ENCODE measurements around the gene LRRC75B.
"Not testable (repeated sequence)": the region's sequence is repeated elsewhere in the genome, so short reads cannot be mapped to it uniquely, and the experiment has no call there.

Gene LRRC75B

GRCh38 chr22:24592851-24593558 lies at the start of gene LRRC75B:
TSS of gene LRRC75B (minus strand) at chr22:24593073. CDS start at chr22:24593039, 34 bp downstream.
- in situ Hi-C loops (cut with MboI; ENCODE audit: low pct_unique_long_range_greater_than_20kb, low sequenced_read_pairs, unreplicated experiment), result no loop called here
- no peak for TF ChIP-seq CTCF (IDR thresholded peaks at IDR 0.05; ENCODE audit: extremely low read depth, insufficient read depth, missing control alignments)
- peak; percentile 95 for DNase-seq (ENCODE audit: low spot score)

- DNase-seq (ENCODE audit: low spot score); in situ Hi-C loops (cut with MboI; ENCODE audit: low pct_unique_long_range_greater_than_20kb, low sequenced_read_pairs, unreplicated experiment): not testable (repeated sequence)
Measured at GRCh38 chr22:24642307-24642706, 49.4 kb upstream of the LRRC75B start.

- in situ Hi-C loops (cut with MboI; ENCODE audit: low pct_unique_long_range_greater_than_20kb, low sequenced_read_pairs, unreplicated experiment); DNase-seq (ENCODE audit: low spot score): not testable (repeated sequence)
Measured at GRCh38 chr22:24636513-24636912, 43.6 kb upstream of the LRRC75B start.

GRCh38 chr22:24634776-24635389 lies 42.0 kb upstream of the LRRC75B start:
- DNase-seq (ENCODE audit: low spot score); in situ Hi-C loops (cut with MboI; ENCODE audit: low pct_unique_long_range_greater_than_20kb, low sequenced_read_pairs, unreplicated experiment): not testable (repeated sequence)
- TF ChIP-seq CTCF (IDR thresholded peaks at IDR 0.05; ENCODE audit: extremely low read depth, insufficient read depth, missing control alignments), result peak; percentile 28

GRCh38 chr22:24633231-24634023 lies 40.6 kb upstream of the LRRC75B start:
- DNase-seq (ENCODE audit: low spot score); in situ Hi-C loops (cut with MboI; ENCODE audit: low pct_unique_long_range_greater_than_20kb, low sequenced_read_pairs, unreplicated experiment): not testable (repeated sequence)

- in situ Hi-C loops (cut with MboI; ENCODE audit: low pct_unique_long_range_greater_than_20kb, low sequenced_read_pairs, unreplicated experiment); DNase-seq (ENCODE audit: low spot score): not testable (repeated sequence)
Measured at GRCh38 chr22:24632642-24633041, 39.8 kb upstream of the LRRC75B start.

- DNase-seq (ENCODE audit: low spot score); in situ Hi-C loops (cut with MboI; ENCODE audit: low pct_unique_long_range_greater_than_20kb, low sequenced_read_pairs, unreplicated experiment): not testable (repeated sequence)
Measured at GRCh38 chr22:24631430-24632122, 38.7 kb upstream of the LRRC75B start.

- DNase-seq (ENCODE audit: low spot score); in situ Hi-C loops (cut with MboI; ENCODE audit: low pct_unique_long_range_greater_than_20kb, low sequenced_read_pairs, unreplicated experiment): not testable (repeated sequence)
Measured at GRCh38 chr22:24630812-24631427, 38.0 kb upstream of the LRRC75B start.

- DNase-seq (ENCODE audit: low spot score); in situ Hi-C loops (cut with MboI; ENCODE audit: low pct_unique_long_range_greater_than_20kb, low sequenced_read_pairs, unreplicated experiment): not testable (repeated sequence)
- TF ChIP-seq CTCF (IDR thresholded peaks at IDR 0.05; ENCODE audit: extremely low read depth, insufficient read depth, missing control alignments), result peak; percentile 22
Measured at GRCh38 chr22:24629069-24629468, 36.2 kb upstream of the LRRC75B start.

- DNase-seq (ENCODE audit: low spot score); in situ Hi-C loops (cut with MboI; ENCODE audit: low pct_unique_long_range_greater_than_20kb, low sequenced_read_pairs, unreplicated experiment): not testable (repeated sequence)
Measured at GRCh38 chr22:24627911-24628310, 35.0 kb upstream of the LRRC75B start.

GRCh38 chr22:24622596-24622995 lies 29.7 kb upstream of the LRRC75B start:
- in situ Hi-C loops (cut with MboI; ENCODE audit: low pct_unique_long_range_greater_than_20kb, low sequenced_read_pairs, unreplicated experiment); DNase-seq (ENCODE audit: low spot score): not testable (repeated sequence)

GRCh38 chr22:24621244-24621643 lies 28.4 kb upstream of the LRRC75B start:
- in situ Hi-C loops (cut with MboI; ENCODE audit: low pct_unique_long_range_greater_than_20kb, low sequenced_read_pairs, unreplicated experiment); DNase-seq (ENCODE audit: low spot score): not testable (repeated sequence)

- DNase-seq (ENCODE audit: low spot score); in situ Hi-C loops (cut with MboI; ENCODE audit: low pct_unique_long_range_greater_than_20kb, low sequenced_read_pairs, unreplicated experiment): not testable (repeated sequence)
Measured at GRCh38 chr22:24614794-24615193, 21.9 kb upstream of the LRRC75B start.
